Dendritic cell treated with granulocyte-macrophage colony-stimulating factor and Interleukin-4, amounts not matched to agents 40 ng/mL and 50 ng/mL, for 4 days (primary cell): ENCODE measurements around the gene TRIB2.

Source experiments
- H3K27ac Mint-ChIP-seq: one replicate; pipeline ENCODE4 v1.8.0; 2022; ENCODE audit warnings: mild to moderate bottlenecking, mixed read lengths
- H3K27me3 Mint-ChIP-seq: one replicate; pipeline ENCODE4 v1.8.0; 2022; ENCODE audit warnings: mild to moderate bottlenecking, mixed read lengths
- H3K36me3 Mint-ChIP-seq: one replicate; pipeline ENCODE4 v1.8.0; 2022; ENCODE audit warnings: low read depth, mixed read lengths
- H3K4me1 Mint-ChIP-seq: one replicate; pipeline ENCODE4 v1.8.0; 2022; ENCODE audit warnings: low read depth, mixed read lengths
- H3K4me3 Mint-ChIP-seq: one replicate; pipeline ENCODE4 v1.8.0; 2022; ENCODE audit warnings: mild to moderate bottlenecking, moderate library complexity, mixed read lengths
- H3K9me3 Mint-ChIP-seq: one replicate; pipeline ENCODE4 v1.8.0; 2022; ENCODE audit warnings: mixed read lengths
- intact Hi-C: fragments of 100-400 bp; cut with micrococcal nuclease; formaldehyde crosslinking; loops from one replicate; pipeline ENCODE4 v1.15.0; 2022

Gene TRIB2

DNA sequence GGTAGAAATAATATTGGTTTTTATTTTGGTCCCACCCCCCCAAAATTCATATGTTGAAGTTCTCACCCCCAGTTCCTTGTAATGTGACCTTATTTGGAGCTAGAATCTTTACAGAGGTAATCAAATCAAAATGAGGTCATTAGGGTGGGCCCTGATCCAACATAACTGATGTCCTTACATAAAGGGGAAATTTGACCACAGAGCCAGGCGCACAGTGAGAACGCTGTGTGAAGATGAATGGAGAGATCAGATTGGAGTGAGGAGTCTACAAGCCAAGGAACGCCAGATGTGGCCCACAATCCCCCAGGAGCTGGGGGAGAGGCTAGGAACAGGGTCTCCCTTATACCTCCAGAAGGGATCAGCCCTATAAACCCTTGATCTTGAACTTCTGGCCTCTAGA is 31.6 kb upstream of the TRIB2 start:
- intact Hi-C loops = no loop called here
- Mint-ChIP-seq H3K4me1 (peaks cover 6% of the 10 kb centered on the region), H3K27ac (no peak overlapping the region), H3K27me3 (peaks cover 42% of the 10 kb centered on the region), H3K36me3 (no peaks in the 10 kb centered on the region), H3K4me3 (no peak overlapping the region), H3K9me3 (peaks cover 9% of the 10 kb centered on the region)

DNA sequence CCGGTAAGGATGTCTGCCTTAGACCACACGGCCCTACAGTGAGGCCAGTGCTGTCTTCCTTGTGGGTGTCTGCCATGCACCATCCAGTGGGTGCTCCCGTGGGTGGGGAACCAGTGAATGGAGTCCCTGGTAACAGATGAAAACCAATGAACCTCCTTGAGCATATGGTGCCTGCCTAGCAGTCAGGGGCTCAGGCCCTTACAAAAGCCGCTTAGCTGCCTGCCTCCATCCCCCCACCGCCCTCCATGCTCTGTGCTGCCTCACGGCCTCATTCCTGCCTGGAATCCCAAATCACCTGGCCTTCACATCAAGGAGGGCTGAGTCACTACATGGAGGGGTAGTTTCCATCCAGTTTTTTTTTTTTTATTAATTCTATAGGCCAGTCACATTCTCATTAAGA is 30.8 kb upstream of the TRIB2 start:
- H3K27ac Mint-ChIP-seq = no peak overlapping the region
- no peaks in the 10 kb centered on the region for H3K36me3 Mint-ChIP-seq
- peaks cover 9% of the 10 kb centered on the region for H3K9me3 Mint-ChIP-seq
- no peak overlapping the region for H3K4me3 Mint-ChIP-seq
- H3K27me3 Mint-ChIP-seq = peaks cover 45% of the 10 kb centered on the region
- H3K4me1 Mint-ChIP-seq = peaks cover 6% of the 10 kb centered on the region
- intact Hi-C loops = no loop called here

- intact Hi-C loops = no loop called here
- Mint-ChIP-seq H3K27me3 (peaks cover 40% of the 10 kb centered on the region), H3K9me3 (peaks cover 11% of the 10 kb centered on the region), H3K36me3 (no peaks in the 10 kb centered on the region), H3K4me1 (peaks cover 6% of the 10 kb centered on the region), H3K4me3 (no peak overlapping the region), H3K27ac (no peak overlapping the region)
Observed at GRCh38 chr2:12686708-12687283, 29.9 kb upstream of the TRIB2 start.

DNA sequence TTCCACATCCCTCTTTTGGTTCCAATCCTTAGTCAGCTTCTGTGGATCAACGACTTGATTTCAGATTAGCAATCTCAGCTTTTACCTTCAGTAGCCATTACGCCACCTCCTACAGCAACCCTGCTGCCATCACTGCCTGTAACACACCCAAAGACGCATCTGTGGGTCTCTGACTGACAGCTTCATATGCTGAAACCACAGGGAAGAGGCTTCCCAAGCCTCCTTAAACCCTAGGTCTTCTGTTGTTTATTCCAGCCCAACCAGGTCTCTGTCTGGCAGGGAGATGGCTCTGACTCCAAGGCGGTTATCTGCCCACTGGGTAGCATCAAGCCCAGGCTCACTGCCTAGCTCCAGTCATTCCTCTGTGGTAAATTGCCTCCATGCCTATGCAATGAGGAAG is 28.6 kb upstream of the TRIB2 start:
- H3K4me1 Mint-ChIP-seq = peaks cover 6% of the 10 kb centered on the region
- H3K27ac Mint-ChIP-seq = no peak overlapping the region
- H3K9me3 Mint-ChIP-seq = peaks cover 20% of the 10 kb centered on the region
- peaks cover 30% of the 10 kb centered on the region for H3K27me3 Mint-ChIP-seq
- H3K36me3 Mint-ChIP-seq = no peaks in the 10 kb centered on the region
- intact Hi-C loops = no loop called here
- H3K4me3 Mint-ChIP-seq = no peak overlapping the region

- no peak overlapping the region for H3K27ac Mint-ChIP-seq
- H3K36me3 Mint-ChIP-seq = no peaks in the 10 kb centered on the region
- peaks cover 20% of the 10 kb centered on the region for H3K9me3 Mint-ChIP-seq
- peaks cover 6% of the 10 kb centered on the region for H3K4me1 Mint-ChIP-seq
- peaks cover 28% of the 10 kb centered on the region for H3K27me3 Mint-ChIP-seq
- H3K4me3 Mint-ChIP-seq = no peak overlapping the region
- intact Hi-C loops = no loop called here
Observed at GRCh38 chr2:12688893-12689292, 27.8 kb upstream of the TRIB2 start.

DNA sequence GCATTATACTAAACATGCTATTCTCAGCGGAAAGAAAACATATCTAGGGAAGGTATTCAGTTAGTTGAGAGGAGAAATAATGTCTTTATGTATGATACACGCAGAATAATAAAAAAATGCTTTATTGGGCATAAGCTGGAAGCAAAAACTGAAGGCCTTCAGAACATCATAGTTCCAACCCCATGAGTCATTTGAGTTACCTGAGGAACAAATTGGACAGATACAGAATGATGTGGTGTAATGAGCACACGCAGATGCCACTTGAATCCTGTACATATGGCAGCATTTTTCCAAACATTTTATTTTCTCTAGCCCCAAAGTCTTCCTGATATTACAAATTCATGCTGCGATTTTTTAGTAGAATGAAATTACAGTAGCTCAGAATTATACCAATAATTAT is 23.2 kb upstream of the TRIB2 start:
- H3K27me3 Mint-ChIP-seq = peaks cover 9% of the 10 kb centered on the region
- H3K36me3 Mint-ChIP-seq = no peaks in the 10 kb centered on the region
- no peak overlapping the region for H3K4me3 Mint-ChIP-seq
- intact Hi-C loops = no loop called here
- peaks cover 20% of the 10 kb centered on the region for H3K9me3 Mint-ChIP-seq
- H3K27ac Mint-ChIP-seq = no peak overlapping the region
- H3K4me1 Mint-ChIP-seq = no peaks in the 10 kb centered on the region

DNA sequence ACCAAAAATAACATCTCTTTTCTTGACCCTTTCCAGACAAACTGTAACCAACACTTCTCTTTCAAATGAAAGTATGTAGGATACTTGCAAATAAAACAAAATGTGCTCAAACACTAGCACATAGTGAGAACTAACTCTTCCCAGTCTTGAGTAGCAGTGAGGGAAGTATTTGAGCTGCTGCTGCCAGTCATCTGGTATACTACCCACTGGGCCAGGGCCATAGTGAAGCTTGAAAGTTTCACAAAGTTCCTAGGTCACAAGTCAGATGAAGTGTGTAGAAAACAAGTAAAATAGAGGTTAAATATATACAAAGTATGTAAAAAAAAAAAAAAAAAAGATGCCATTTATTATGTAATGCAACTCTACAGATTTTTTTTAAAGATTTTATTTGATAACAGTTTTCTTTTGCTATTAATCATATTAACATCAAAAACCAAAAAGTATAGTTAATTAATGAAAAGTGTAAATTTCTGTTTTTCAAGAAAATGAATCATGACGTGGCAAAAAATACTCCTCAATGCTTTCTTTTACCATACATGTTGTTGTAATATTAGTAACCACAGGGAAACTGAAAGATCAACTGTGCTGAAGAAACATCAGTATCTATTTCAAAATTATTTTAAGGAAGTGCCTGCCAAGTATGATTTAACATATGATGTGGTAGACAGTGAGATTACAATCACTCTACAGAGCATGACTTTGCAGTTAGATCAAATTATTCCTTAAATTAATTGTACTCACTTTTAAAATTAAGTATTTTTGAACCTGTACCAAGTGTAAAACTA is 21.6 kb upstream of the TRIB2 start:
- Mint-ChIP-seq H3K36me3 (no peaks in the 10 kb centered on the region), H3K4me1 (no peaks in the 10 kb centered on the region), H3K9me3 (peaks cover 14% of the 10 kb centered on the region), H3K4me3 (no peak overlapping the region), H3K27ac (no peak overlapping the region), H3K27me3 (peaks cover 13% of the 10 kb centered on the region)
- intact Hi-C loops = no loop called here

DNA sequence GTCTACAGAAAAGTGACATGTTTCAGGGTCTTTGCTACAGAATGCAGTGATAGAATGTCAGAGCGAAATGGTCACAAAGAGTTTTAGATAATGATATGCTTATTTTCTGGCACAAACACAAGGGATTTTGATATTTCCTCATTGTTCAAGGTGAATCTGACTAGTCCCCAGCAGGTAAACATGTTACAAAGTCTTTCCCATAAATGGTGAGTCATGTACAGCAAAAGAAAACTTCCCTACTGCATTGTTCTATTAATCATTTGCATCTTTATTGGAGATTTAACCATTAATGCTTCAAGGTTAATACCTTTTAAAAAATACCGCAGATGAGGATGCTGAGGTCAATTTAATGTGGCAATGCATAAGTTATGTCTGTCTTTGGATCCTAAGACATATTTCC is 19.1 kb upstream of the TRIB2 start:
- Mint-ChIP-seq H3K4me3 (no peak overlapping the region), H3K36me3 (no peaks in the 10 kb centered on the region), H3K27ac (no peak overlapping the region), H3K9me3 (peaks cover under 1% of the 10 kb centered on the region), H3K27me3 (peaks cover 25% of the 10 kb centered on the region), H3K4me1 (no peaks in the 10 kb centered on the region)
- intact Hi-C loops = no loop called here

DNA sequence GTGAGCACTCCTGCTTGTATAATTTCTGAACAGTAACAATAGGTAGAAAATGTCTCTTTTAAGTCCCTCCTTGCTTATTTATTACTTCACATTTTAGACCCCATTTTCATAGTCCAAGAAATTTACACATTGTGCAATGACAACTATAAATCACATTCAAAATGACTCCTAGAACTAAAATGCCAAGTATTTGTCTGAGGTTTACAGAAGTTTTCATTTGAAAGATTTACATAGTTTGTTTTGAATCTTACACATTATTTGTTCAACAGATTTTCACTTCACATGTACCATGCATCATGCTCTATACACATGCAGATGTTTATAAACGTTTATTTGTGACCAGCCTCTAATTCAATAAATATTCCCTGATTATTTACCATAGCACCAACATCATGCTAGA is 15.7 kb upstream of the TRIB2 start:
- H3K4me3 Mint-ChIP-seq = no peak overlapping the region
- H3K4me1 Mint-ChIP-seq = peaks cover 6% of the 10 kb centered on the region
- no peaks in the 10 kb centered on the region for H3K36me3 Mint-ChIP-seq
- H3K27ac Mint-ChIP-seq = no peak overlapping the region
- intact Hi-C loops = no loop called here
- H3K27me3 Mint-ChIP-seq = peaks cover 34% of the 10 kb centered on the region
- peaks cover 11% of the 10 kb centered on the region for H3K9me3 Mint-ChIP-seq

DNA sequence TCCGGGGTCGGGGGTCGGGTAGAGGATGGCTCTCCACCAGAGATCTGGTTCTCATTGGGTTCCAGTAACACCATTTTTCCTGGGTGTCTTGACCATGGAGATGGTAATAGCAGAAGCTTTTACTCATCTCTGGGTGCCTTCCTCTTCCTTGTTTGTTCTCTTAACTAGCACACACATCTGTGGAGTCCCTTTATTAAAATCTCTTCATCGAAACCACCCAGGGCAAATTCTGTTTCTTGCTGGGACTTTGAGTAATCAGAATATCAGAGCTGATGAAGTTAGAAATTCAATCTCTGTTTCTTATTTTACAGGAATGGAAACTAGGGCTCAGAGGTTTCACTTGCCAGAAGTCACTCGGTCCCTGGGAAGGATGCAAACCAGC is 15.0 kb upstream of the TRIB2 start:
- intact Hi-C loops = no loop called here
- Mint-ChIP-seq H3K27ac (no peak overlapping the region), H3K27me3 (peaks cover 34% of the 10 kb centered on the region), H3K4me3 (no peak overlapping the region), H3K9me3 (peaks cover 11% of the 10 kb centered on the region), H3K4me1 (peaks cover 6% of the 10 kb centered on the region), H3K36me3 (no peaks in the 10 kb centered on the region)

GRCh38 chr2:12702168-12703121 is 14.3 kb upstream of the TRIB2 start:
- Mint-ChIP-seq H3K4me3 (no peak overlapping the region), H3K4me1 (peaks cover 6% of the 10 kb centered on the region), H3K36me3 (no peaks in the 10 kb centered on the region), H3K27me3 (peaks cover 34% of the 10 kb centered on the region), H3K9me3 (peaks cover 11% of the 10 kb centered on the region), H3K27ac (no peak overlapping the region)
- intact Hi-C loops = no loop called here

- intact Hi-C loops = no loop called here
- Mint-ChIP-seq H3K27ac (no peak overlapping the region), H3K27me3 (peaks cover 31% of the 10 kb centered on the region), H3K4me3 (no peak overlapping the region), H3K4me1 (peaks cover 6% of the 10 kb centered on the region), H3K36me3 (no peaks in the 10 kb centered on the region), H3K9me3 (peaks cover 11% of the 10 kb centered on the region)
Observed at GRCh38 chr2:12704378-12704777, 12.4 kb upstream of the TRIB2 start.

- H3K27me3 Mint-ChIP-seq = peaks cover 23% of the 10 kb centered on the region
- H3K4me1 Mint-ChIP-seq = peaks cover 6% of the 10 kb centered on the region
- no peaks in the 10 kb centered on the region for H3K36me3 Mint-ChIP-seq
- intact Hi-C loops = no loop called here
- H3K4me3 Mint-ChIP-seq = no peak overlapping the region
- H3K27ac Mint-ChIP-seq = no peak overlapping the region
- H3K9me3 Mint-ChIP-seq = peaks cover 11% of the 10 kb centered on the region
Observed at GRCh38 chr2:12705230-12705629, 11.5 kb upstream of the TRIB2 start.

GRCh38 chr2:12705742-12706141 is 11.0 kb upstream of the TRIB2 start:
- peaks cover 11% of the 10 kb centered on the region for H3K9me3 Mint-ChIP-seq
- no peaks in the 10 kb centered on the region for H3K36me3 Mint-ChIP-seq
- peaks cover 6% of the 10 kb centered on the region for H3K4me1 Mint-ChIP-seq
- no peak overlapping the region for H3K4me3 Mint-ChIP-seq
- H3K27me3 Mint-ChIP-seq = peaks cover 20% of the 10 kb centered on the region
- intact Hi-C loops = no loop called here
- no peak overlapping the region for H3K27ac Mint-ChIP-seq
